ENCODE measurements around the gene CYP2D6. TPM values are rescaled to one million over a fixed set of nuclear protein-coding genes. Genes with fewer than 3 reads are reported as not detected.
"Not testable (repeated sequence)": the region's sequence is repeated elsewhere in the genome, so short reads cannot be mapped to it uniquely, and the experiment has no call there.

Gene CYP2D6
- total and polyA plus RNA-seq, 2 donors = 0.48 to 0.61 TPM

- Histone ChIP-seq H3K4me3 (ENCODE audit: low read depth, low read length) (no peak overlapping the region), H3K4me1 (ENCODE audit: insufficient read depth) (no peaks in the 10 kb centered on the region), H3K27ac (ENCODE audit: low read depth) (no peak overlapping the region), H3K36me3 (ENCODE audit: insufficient read depth) (no peaks in the 10 kb centered on the region)
- no peak for DNase-seq (ENCODE audit: extremely low spot score)
- 88% methylated on average over 43 of the region's 43 CpGs for WGBS
These were observed 21.5 kb upstream of the CYP2D6 start for GRCh38 chr22:42151924-42152635.

GRCh38 chr22:42150727-42151590 lies 20.3 kb upstream of the CYP2D6 start:
- DNase-seq (ENCODE audit: extremely low spot score) = no peak
- Histone ChIP-seq H3K36me3 (ENCODE audit: insufficient read depth) (no peaks in the 10 kb centered on the region), H3K27ac (ENCODE audit: low read depth) (no peak overlapping the region), H3K4me3 (ENCODE audit: low read depth, low read length) (no peak overlapping the region), H3K4me1 (ENCODE audit: insufficient read depth) (no peaks in the 10 kb centered on the region)
- 92% methylated on average over 27 of the region's 27 CpGs for WGBS

- H3K4me3 ChIP-seq (ENCODE audit: low read depth, low read length); H3K4me1 ChIP-seq (ENCODE audit: insufficient read depth); H3K27ac ChIP-seq (ENCODE audit: low read depth); H3K36me3 ChIP-seq (ENCODE audit: insufficient read depth); DNase-seq (ENCODE audit: extremely low spot score): not testable (repeated sequence)
- WGBS = 88% methylated on average over 16 of the region's 16 CpGs
These were observed 19.2 kb upstream of the CYP2D6 start for GRCh38 chr22:42149798-42150197.

DNA sequence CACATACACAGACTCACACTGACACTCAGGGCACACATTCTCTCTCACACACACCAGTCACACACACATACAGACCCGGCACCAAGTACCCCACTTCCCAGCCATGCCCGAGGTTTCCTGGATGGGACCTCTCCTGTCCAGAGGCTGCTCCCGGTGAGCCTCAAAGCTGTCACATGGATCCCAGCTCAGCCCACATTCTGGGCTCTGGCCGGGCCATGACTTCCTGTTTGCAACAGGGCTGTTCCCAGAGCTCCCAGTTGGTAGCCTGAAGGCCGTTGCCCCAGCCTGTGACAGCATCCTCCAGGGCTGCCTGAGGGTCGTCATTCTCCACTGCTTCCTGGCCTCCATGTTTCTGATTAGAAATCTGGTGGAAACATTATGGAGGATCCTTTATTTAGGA lies 14.6 kb upstream of the CYP2D6 start:
- Histone ChIP-seq H3K36me3 (ENCODE audit: insufficient read depth) (no peaks in the 10 kb centered on the region), H3K27ac (ENCODE audit: low read depth) (no peak overlapping the region), H3K4me1 (ENCODE audit: insufficient read depth) (no peaks in the 10 kb centered on the region), H3K4me3 (ENCODE audit: low read depth, low read length) (no peak overlapping the region)
- WGBS = 70% methylated on average over 6 of the region's 6 CpGs
- DNase-seq (ENCODE audit: extremely low spot score) = no peak

DNA sequence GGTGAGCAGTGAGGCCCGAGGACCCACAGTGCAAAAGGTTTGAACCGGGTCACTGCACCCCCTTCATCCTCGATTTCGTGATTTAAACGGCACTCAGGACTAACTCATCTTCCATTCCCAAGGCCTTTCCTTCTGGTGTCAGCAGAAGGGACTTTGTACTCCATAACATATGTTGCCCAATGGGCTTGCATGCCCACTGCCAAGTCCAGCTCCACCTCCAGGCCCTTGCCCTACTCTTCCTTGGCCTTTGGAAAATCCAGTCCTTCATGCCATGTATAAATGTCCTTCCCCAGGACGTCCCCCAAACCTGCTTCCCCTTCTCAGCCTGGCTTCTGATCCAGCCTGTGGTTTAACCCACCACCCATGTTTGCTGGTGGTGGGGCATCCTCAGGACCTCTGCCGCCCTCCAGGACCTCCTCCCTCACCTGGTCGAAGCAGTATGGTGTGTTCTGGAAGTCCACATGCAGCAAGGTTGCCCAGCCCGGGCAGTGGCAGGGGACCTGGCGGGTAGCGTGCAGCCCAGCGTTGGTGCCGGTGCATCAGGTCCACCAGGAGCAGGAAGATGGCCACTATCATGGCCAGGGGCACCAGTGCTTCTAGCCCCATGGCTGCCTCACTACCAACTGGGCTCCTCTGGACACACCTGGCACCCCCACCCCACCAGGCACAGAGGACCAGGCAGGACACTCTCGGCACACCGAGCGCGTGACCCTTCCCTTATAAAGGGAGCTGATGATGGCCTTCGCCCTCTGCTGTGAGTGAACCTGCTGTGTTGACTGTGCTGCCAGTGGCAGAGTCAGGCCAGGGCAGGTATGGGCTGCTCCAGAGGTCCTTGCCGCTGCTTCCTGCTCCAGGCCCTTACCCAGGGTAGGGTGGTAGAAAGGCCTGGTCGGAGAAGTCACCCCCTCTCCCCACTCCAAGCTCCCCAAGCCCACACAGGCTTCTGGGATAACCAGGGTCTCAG lies 13.5 kb upstream of the CYP2D6 start:
- not testable (repeated sequence) for H3K36me3 ChIP-seq (ENCODE audit: insufficient read depth); H3K4me1 ChIP-seq (ENCODE audit: insufficient read depth); DNase-seq (ENCODE audit: extremely low spot score); H3K4me3 ChIP-seq (ENCODE audit: low read depth, low read length); H3K27ac ChIP-seq (ENCODE audit: low read depth)
- 88% methylated on average over 15 of the region's 20 CpGs for WGBS

GRCh38 chr22:42142771-42143461 lies 12.3 kb upstream of the CYP2D6 start:
- DNase-seq (ENCODE audit: extremely low spot score) = no peak

DNA sequence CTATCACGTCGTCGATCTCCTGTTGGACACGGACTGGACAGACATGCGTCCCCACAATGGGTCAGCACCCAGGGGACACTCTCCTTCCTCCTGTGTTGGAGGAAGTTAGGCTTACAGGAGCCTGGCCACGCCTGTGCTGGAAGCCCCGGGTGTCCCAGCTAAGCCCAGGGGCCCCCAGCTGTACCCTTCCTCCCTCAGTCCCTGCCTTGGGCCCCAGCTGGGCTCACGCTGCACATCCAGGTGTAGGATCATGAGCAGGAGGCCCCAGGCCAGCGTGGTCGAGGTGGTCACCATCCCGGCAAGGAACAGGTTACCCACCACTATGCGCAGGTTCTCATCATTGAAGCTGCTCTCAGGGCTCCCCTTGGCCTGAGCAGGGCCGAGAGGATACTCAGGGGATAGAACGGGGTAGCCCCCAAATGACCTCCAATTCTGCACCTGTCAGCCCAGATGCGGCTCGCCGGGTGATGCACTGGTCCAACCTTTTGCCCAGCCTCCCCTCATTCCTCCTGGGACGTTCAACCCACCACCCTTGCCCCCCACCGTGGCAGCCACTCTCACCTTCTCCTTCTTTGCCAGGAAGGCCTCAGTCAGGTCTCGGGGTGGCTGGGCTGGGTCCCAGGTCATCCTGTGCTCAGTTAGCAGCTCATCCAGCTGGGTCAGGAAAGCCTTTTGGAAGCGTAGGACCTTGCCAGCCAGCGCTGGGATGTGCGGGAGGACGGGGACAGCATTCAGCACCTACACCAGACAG lies 10.9 kb upstream of the CYP2D6 start:
- not testable (repeated sequence) for H3K36me3 ChIP-seq (ENCODE audit: insufficient read depth); DNase-seq (ENCODE audit: extremely low spot score); H3K27ac ChIP-seq (ENCODE audit: low read depth); H3K4me3 ChIP-seq (ENCODE audit: low read depth, low read length); H3K4me1 ChIP-seq (ENCODE audit: insufficient read depth)
- 89% methylated on average over 23 of the region's 24 CpGs for WGBS

More at GRCh38 chr22:42142771-42143461, 12.3 kb upstream of the CYP2D6 start:
- H3K4me1 ChIP-seq (ENCODE audit: insufficient read depth) = no peaks in the 10 kb centered on the region
- H3K27ac ChIP-seq (ENCODE audit: low read depth) = no peak overlapping the region
- no peak overlapping the region for H3K4me3 ChIP-seq (ENCODE audit: low read depth, low read length)
- H3K36me3 ChIP-seq (ENCODE audit: insufficient read depth) = no peaks in the 10 kb centered on the region
- WGBS = 94% methylated on average over 54 of the region's 54 CpGs

DNA sequence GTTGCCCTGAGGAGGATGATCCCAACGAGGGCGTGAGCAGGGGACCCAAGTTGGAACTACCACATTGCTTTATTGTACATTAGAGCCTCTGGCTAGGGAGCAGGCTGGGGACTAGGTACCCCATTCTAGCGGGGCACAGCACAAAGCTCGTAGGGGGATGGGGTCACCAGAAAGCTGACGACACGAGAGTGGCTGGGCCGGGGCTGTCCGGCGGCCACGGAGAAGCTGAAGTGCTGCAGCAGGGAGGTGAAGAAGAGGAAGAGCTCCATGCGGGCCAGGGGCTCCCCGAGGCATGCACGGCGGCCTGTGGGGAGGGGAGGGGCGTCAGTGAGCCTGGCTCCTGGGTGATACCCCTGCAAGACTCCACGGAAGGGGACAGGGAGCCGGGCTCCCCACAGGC lies 9.5 kb upstream of the CYP2D6 start:
- not testable (repeated sequence) for H3K36me3 ChIP-seq (ENCODE audit: insufficient read depth); H3K4me3 ChIP-seq (ENCODE audit: low read depth, low read length); H3K4me1 ChIP-seq (ENCODE audit: insufficient read depth); H3K27ac ChIP-seq (ENCODE audit: low read depth); DNase-seq (ENCODE audit: extremely low spot score)
- 94% methylated on average over 14 of the region's 17 CpGs for WGBS

DNA sequence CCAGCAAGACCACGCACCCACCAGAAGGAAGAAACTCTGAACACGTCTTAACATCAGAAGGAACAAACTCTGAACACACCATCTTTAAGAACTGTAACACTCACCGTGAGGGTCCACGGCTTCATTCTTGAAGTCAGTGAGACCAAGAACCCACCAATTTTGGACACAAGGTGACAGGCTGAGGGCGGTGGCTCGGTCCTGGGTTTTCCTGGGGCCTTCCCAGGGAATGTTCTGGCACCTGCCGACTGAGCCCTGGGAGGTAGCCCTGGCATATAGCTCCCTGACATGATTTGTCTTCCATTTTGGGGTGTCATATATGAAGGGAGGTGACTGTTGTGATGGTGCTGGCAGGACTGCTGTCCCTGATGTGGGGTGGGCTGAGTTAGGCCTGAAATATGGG lies 8.9 kb upstream of the CYP2D6 start:
- not testable (repeated sequence) for DNase-seq (ENCODE audit: extremely low spot score); H3K4me3 ChIP-seq (ENCODE audit: low read depth, low read length); H3K36me3 ChIP-seq (ENCODE audit: insufficient read depth); H3K27ac ChIP-seq (ENCODE audit: low read depth); H3K4me1 ChIP-seq (ENCODE audit: insufficient read depth)
- WGBS = 98% methylated on average over 7 of the region's 7 CpGs

GRCh38 chr22:42138972-42139371 lies 8.4 kb upstream of the CYP2D6 start:
- 98% methylated on average over 2 of the region's 2 CpGs for WGBS
- no peaks in the 10 kb centered on the region for H3K36me3 ChIP-seq (ENCODE audit: insufficient read depth)
- DNase-seq (ENCODE audit: extremely low spot score) = no peak
- H3K4me3 ChIP-seq (ENCODE audit: low read depth, low read length) = no peak overlapping the region
- no peak overlapping the region for H3K27ac ChIP-seq (ENCODE audit: low read depth)
- no peaks in the 10 kb centered on the region for H3K4me1 ChIP-seq (ENCODE audit: insufficient read depth)

DNA sequence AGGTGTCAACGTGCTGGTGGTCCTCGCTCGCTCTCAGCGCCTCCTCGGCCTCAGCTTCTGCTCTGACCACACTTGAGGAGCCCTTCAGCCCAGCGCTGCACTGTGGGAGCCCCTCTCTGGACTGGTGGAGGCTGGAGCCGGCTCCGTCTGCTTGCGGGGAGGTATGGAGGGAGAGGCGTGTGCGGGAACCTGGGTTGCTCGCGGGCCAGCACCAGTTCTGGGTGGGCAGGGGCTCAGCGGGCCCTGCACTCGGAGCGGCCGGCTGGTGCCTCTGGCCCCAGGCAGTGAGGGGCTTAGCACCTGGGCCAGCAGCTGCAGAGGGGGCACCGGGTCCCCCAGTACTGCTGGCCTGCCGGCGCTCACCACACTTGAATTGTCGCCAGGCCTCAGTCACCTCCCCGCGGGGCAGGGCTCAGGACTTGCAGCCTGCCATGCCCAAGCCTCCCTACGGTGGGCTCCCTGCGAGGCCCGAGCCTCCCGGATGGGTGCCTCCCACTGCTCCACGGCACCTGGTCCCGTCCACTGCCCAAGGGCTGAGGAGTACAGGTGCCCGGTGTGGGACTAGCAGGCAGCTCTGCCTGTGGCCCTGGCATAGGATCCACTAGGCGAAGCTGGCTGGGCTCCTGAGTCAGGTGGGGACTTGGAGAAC lies 7.6 kb upstream of the CYP2D6 start:
- Histone ChIP-seq H3K27ac (ENCODE audit: low read depth) (no peak overlapping the region), H3K4me3 (ENCODE audit: low read depth, low read length) (no peak overlapping the region), H3K4me1 (ENCODE audit: insufficient read depth) (no peaks in the 10 kb centered on the region), H3K36me3 (ENCODE audit: insufficient read depth) (no peaks in the 10 kb centered on the region)
- WGBS = 89% methylated on average over 31 of the region's 31 CpGs
- no peak for DNase-seq (ENCODE audit: extremely low spot score)

- not testable (repeated sequence) for H3K4me1 ChIP-seq (ENCODE audit: insufficient read depth); DNase-seq (ENCODE audit: extremely low spot score)
- no CpG with 5 or more reads among the region's 4 CpGs for WGBS
These were observed 5.1 kb upstream of the CYP2D6 start for GRCh38 chr22:42135688-42136087.

More at GRCh38 chr22:42135688-42136087, 5.1 kb upstream of the CYP2D6 start:
- not testable (repeated sequence) for H3K36me3 ChIP-seq (ENCODE audit: insufficient read depth); H3K4me3 ChIP-seq (ENCODE audit: low read depth, low read length); H3K27ac ChIP-seq (ENCODE audit: low read depth)
